Tibial nerve (tissue), 4 donors: ENCODE data around the gene PDCD6IP. TPM values are rescaled to one million over a fixed set of nuclear protein-coding genes. Genes with fewer than 3 reads are reported as not detected.

Source experiments
- DNase-seq, 2 donors: peaks; one replicate each; pipeline ENCODE4 v3.0.0-alpha.2; 2019; ENCODE audit warnings: low spot score in 2 of 2
- H3K27ac ChIP-seq, 4 donors: fragments of 200-600 bp; sonication (generic) in 3 of 4; one replicate each; pipeline ENCODE4 v1.5.1; 2017 to 2019; ENCODE audit warnings: mild to moderate bottlenecking in 1 of 4
- H3K27me3 ChIP-seq, 2 donors: fragments of 200-600 bp; sonication (generic) in 1 of 2; one replicate each; pipeline versions ENCODE4 v1.5.1 to v1.6.0; 2017 to 2019
- H3K36me3 ChIP-seq, 3 donors: fragments of 200-600 bp; sonication (generic); one replicate each; pipeline ENCODE4 v1.5.1; 2018 to 2019
- H3K4me1 ChIP-seq, 4 donors: fragments of 200-600 bp; sonication (generic) in 3 of 4; one replicate each; pipeline ENCODE4 v1.5.1; 2017 to 2019
- H3K4me3 ChIP-seq, 4 donors: fragments of 200-600 bp; sonication (generic) in 3 of 4; one replicate each; pipeline ENCODE4 v1.5.1; 2017 to 2019; ENCODE audit warnings: mild to moderate bottlenecking in 1 of 4, moderate library complexity in 1 of 4
- H3K9me3 ChIP-seq, 4 donors: fragments of 200-600 bp; sonication (generic) in 3 of 4; one replicate each; pipeline ENCODE4 v1.5.1; 2017 to 2019
- EP300 ChIP-seq, 2 donors: sonication (generic); formaldehyde crosslinking; IDR thresholded peaks; one replicate each; pipeline ENCODE4 v1.6.1; 2017; ENCODE audit warnings: antibody characterized with exemption in 2 of 2, mild to moderate bottlenecking in 1 of 2
- POLR2A ChIP-seq, 2 donors: fragments of 450-650 bp; IDR thresholded peaks; one replicate each; pipeline ENCODE4 v1.6.1; 2017; ENCODE audit warnings: antibody characterized with exemption in 2 of 2, mild to moderate bottlenecking in 2 of 2, moderate library complexity in 2 of 2
- WGBS, 2 donors: methylation state at CpG; one replicate each; pipeline ENCODE4 v1.1.5; 2018; 5-methylcytosine and 5-hydroxymethylcytosine counted together
- total RNA-seq, 4 donors: library from RNA; depleted of rRNA; stranded (reverse); fragments of >200 nt; gene quantifications; one replicate each; pipeline ENCODE4 v1.1.0, GENCODE V29; 2016
- TF ChIP-seq, protein P1 (sequence below), 5 experiments: fragments of 200-600 bp in 3 of 5; fragments of 450-650 bp in 2 of 5; sonication (generic) in 3 of 5; IDR thresholded peaks; one replicate each; pipeline ENCODE4 v1.5.1; 2016 to 2019; ENCODE audit warnings: antibody characterized with exemption in 5 of 5, mild to moderate bottlenecking in 3 of 5, moderate library complexity in 2 of 5

The PDCD6IP gene
- total RNA-seq, 4 donors from 2014 or later = 151 to 436 (median 259) TPM

DNA sequence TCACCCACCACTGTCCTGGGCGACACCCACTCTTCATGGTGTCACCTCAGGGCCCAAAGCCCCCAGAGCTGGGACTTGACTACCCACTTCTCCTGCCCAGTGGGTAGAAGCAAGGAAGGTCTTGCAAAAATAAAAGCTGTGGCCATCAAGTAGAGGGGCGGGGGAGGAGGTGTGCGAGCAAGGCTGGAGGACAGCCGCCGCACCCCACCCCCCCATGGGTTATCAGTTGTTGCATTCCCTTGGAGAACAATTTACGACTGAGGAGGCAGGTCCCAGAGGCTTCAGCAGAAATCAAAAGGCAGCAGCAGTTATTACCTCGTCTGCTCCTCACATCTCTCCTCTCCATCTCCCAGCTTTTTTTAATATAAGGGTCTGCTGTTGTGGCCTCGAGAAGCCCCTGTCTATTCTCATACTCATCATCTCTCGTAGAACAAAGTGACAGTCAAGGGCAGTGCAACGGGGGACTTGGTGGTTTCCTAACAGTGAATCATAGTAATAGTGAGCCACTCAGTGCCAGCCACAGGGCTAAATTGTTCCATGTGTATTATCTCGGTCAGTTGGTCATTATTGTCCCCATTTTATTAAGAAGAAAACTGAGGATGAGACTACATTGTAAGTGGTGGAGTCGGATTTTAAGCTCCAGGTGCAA is 116.4 kb downstream of the PDCD6IP start:
- WGBS, 2 donors = 65 to 66% methylated on average over 12 of the region's 12 CpGs
- Histone ChIP-seq H3K9me3 (no peaks in the 10 kb centered on the region), H3K4me1 (no peaks in the 10 kb centered on the region), H3K36me3 (no peaks in the 10 kb centered on the region), H3K4me3 (no peak overlapping the region), H3K27me3 (no peaks in the 10 kb centered on the region), H3K27ac (no peak overlapping the region)
- DNase-seq = no peak
- TF ChIP-seq EP300 (IDR thresholded peaks at IDR 0.05) (no peak), POLR2A (IDR thresholded peaks at IDR 0.05) (no peak)
- TF ChIP-seq, protein P1, sequence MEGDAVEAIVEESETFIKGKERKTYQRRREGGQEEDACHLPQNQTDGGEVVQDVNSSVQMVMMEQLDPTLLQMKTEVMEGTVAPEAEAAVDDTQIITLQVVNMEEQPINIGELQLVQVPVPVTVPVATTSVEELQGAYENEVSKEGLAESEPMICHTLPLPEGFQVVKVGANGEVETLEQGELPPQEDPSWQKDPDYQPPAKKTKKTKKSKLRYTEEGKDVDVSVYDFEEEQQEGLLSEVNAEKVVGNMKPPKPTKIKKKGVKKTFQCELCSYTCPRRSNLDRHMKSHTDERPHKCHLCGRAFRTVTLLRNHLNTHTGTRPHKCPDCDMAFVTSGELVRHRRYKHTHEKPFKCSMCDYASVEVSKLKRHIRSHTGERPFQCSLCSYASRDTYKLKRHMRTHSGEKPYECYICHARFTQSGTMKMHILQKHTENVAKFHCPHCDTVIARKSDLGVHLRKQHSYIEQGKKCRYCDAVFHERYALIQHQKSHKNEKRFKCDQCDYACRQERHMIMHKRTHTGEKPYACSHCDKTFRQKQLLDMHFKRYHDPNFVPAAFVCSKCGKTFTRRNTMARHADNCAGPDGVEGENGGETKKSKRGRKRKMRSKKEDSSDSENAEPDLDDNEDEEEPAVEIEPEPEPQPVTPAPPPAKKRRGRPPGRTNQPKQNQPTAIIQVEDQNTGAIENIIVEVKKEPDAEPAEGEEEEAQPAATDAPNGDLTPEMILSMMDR (IDR thresholded peaks at IDR 0.05) = no peak

DNA sequence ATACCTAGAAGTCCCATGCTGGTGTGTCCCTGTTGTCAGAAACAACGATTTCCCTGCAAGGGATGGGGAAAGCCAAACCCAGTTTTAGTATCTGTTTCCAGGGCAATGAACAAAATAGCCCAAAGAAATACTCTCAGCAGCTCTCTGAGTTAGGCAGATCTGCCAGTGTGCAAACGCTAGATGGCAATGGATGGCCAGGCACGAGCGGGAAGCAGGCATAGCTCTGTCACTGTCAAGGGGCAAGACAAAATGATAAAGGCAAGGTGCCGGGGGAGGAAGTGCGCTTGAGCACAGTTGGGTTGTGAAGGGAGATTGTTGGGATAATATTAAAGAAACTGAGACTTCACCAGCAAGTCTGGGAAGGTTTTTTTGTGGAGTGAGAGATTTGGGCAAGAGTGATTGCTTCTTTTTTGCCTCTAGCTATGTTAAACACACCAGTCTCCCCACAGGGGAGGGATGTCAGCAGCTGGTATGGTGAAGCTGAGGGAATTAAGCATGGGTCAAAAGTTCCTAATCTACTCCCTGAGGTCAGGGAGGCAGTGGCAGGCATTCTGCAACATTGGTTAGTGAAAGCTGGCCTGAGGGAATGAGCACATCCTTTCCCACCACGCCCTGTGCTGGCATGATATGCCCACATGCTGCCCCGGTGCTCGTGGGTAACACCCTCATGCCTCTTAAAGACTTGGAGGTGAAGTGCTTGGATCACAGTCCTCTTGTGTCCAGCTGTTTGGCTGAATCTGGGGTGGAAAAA is 117.5 kb downstream of the PDCD6IP start:
- Histone ChIP-seq H3K36me3 (no peaks in the 10 kb centered on the region), H3K4me1 (no peaks in the 10 kb centered on the region), H3K27me3 (no peaks in the 10 kb centered on the region), H3K27ac (no peak overlapping the region), H3K9me3 (no peaks in the 10 kb centered on the region), H3K4me3 (no peak overlapping the region)
- no peak for DNase-seq
- TF ChIP-seq, protein P1 (IDR thresholded peaks at IDR 0.05) = no peak
- TF ChIP-seq POLR2A (IDR thresholded peaks at IDR 0.05) = no peak
- no peak for TF ChIP-seq EP300 (IDR thresholded peaks at IDR 0.05)
- 43 to 53% methylated on average over 9 of the region's 9 CpGs for WGBS, 2 donors

GRCh38 chr3:33918126-33918756 is 119.8 kb downstream of the PDCD6IP start:
- no peak overlapping the region for H3K4me3 ChIP-seq
- no peaks in the 10 kb centered on the region for H3K9me3 ChIP-seq
- DNase-seq = no peak
- H3K27me3 ChIP-seq = no peaks in the 10 kb centered on the region
- no peak overlapping the region for H3K27ac ChIP-seq
- WGBS, 2 donors = 53 to 54% methylated on average over 4 of the region's 4 CpGs
- no peaks in the 10 kb centered on the region for H3K36me3 ChIP-seq
- TF ChIP-seq, protein P1 (IDR thresholded peaks at IDR 0.05) = no peak
- H3K4me1 ChIP-seq = no peaks in the 10 kb centered on the region

Other genes starting within 250 kb of the PDCD6IP start
- gene CLASP2, start 80.4 kb upstream of the PDCD6IP start, total RNA-seq = 100 to 1,000 TPM in 3 of 4 donors, 10 to 100 TPM in 1; 95.1 to 161 (median 106) TPM